ENCODE data around the gene MAN2B1.
A peak's percentile ranks its signal among the peaks of the same experiment; 100 is the strongest.
"Not testable (repeated sequence)": the region's sequence is repeated elsewhere in the genome, so short reads cannot be mapped to it uniquely, and the experiment has no call there.

Gene MAN2B1

GRCh38 chr19:12656899-12657571 is 9.5 kb downstream of the MAN2B1 start:
- DNase-seq = no peak

GRCh38 chr19:12655546-12655945 is 11.0 kb downstream of the MAN2B1 start:
- DNase-seq = no peak

- DNase-seq = no peak
Observed at GRCh38 chr19:12652219-12652618, 14.3 kb downstream of the MAN2B1 start.

- no peak for DNase-seq
Observed at GRCh38 chr19:12649941-12650340, 16.6 kb downstream of the MAN2B1 start.

GRCh38 chr19:12648088-12648487 is 18.5 kb downstream of the MAN2B1 start:
- no peak for DNase-seq

GRCh38 chr19:12647490-12648071 is 19.0 kb downstream of the MAN2B1 start:
- peak; percentile 59 for DNase-seq

- no peak for DNase-seq
Observed at GRCh38 chr19:12647047-12647446, 19.5 kb downstream of the MAN2B1 start.

- no peak for DNase-seq
Observed at GRCh38 chr19:12646551-12646950, 20.0 kb downstream of the MAN2B1 start.

GRCh38 chr19:12643716-12644115 is 22.8 kb downstream of the MAN2B1 start:
- DNase-seq = not testable (repeated sequence)

GRCh38 chr19:12642506-12642905 is 24.0 kb downstream of the MAN2B1 start:
- no peak for DNase-seq

GRCh38 chr19:12641456-12641855 is 25.1 kb downstream of the MAN2B1 start:
- DNase-seq = no peak

GRCh38 chr19:12639901-12640613 is 26.5 kb downstream of the MAN2B1 start:
- DNase-seq = no peak

- no peak for DNase-seq
Observed at GRCh38 chr19:12638611-12639182, 27.8 kb downstream of the MAN2B1 start.

GRCh38 chr19:12636631-12637030 is 29.9 kb downstream of the MAN2B1 start:
- no peak for DNase-seq

- DNase-seq = no peak
Observed at GRCh38 chr19:12629215-12629614, 37.3 kb downstream of the MAN2B1 start.

GRCh38 chr19:12628040-12629022 is 38.2 kb downstream of the MAN2B1 start:
- DNase-seq = no peak

- no peak for DNase-seq
Observed at GRCh38 chr19:12626958-12627357, 39.6 kb downstream of the MAN2B1 start.

GRCh38 chr19:12623361-12624031 is 43.0 kb downstream of the MAN2B1 start:
- no peak for DNase-seq

GRCh38 chr19:12621253-12622024 is 45.1 kb downstream of the MAN2B1 start:
- DNase-seq = not testable (repeated sequence)

- DNase-seq = no peak
Observed at GRCh38 chr19:12617646-12618045, 48.9 kb downstream of the MAN2B1 start.

- peak; percentile 30 for DNase-seq
Observed at GRCh38 chr19:12611361-12611699, 55.2 kb downstream of the MAN2B1 start.
